A549 (cell line): Measurements from ENCODE around the gene CTDP1.

Experiments
- CBX8 ChIP-seq: fragments of 200-600 bp; sonication (generic); IDR thresholded peaks from 2 replicates; pipeline ENCODE4 v1.6.1; 2016
- CTCF ChIP-seq: fragments of >200 bp; sonication (Bioruptor Twin); formaldehyde crosslinking; IDR thresholded peaks from 3 replicates; pipeline ENCODE4 v1.5.1; 2016
- EHF ChIP-seq: fragments of 250-450 bp; sonication (Bioruptor Pico); IDR thresholded peaks from 2 replicates; pipeline ENCODE4 v1.5.0; 2020; ENCODE audit warnings: mild to moderate bottlenecking
- EP300 ChIP-seq, 2 experiments: fragments of >200 bp; sonication (Bioruptor Twin); formaldehyde crosslinking; IDR thresholded peaks; 2 replicates in 1 of 2; 3 replicates in 1 of 2; pipeline ENCODE4 v1.6.1; 2016 to 2017
- MAX ChIP-seq: IDR thresholded peaks from 2 replicates; pipeline ENCODE4 v1.6.1; 2012
- MYC ChIP-seq: IDR thresholded peaks from 2 replicates; pipeline ENCODE4 v1.6.1; 2012; ENCODE audit warnings: mild to moderate bottlenecking, inconsistent platforms, low read length, improper control_type of control experiment, borderline replicate concordance
- POLR2A ChIP-seq: IDR thresholded peaks from 2 replicates; pipeline ENCODE4 v1.6.1; 2012; ENCODE audit warnings: mild to moderate bottlenecking, low read length
- POLR2AphosphoS2 ChIP-seq: conservative IDR thresholded peaks from 2 replicates; pipeline ENCODE4 v1.6.1; 2012; ENCODE audit warnings: low read length, improper control_type of control experiment, inconsistent platforms
- RARB ChIP-seq: fragments of 250-450 bp; sonication (Bioruptor Pico); IDR thresholded peaks from 2 replicates; pipeline ENCODE4 v1.8.0; 2021; ENCODE audit warnings: mild to moderate bottlenecking, moderate library complexity

- no peak for TF ChIP-seq MAX
- no peak for TF ChIP-seq POLR2A
- no peak for TF ChIP-seq CTCF
- no peak for TF ChIP-seq RARB
- TF ChIP-seq EP300 (IDR thresholded peaks at IDR 0.05) = no peak
- no peak for TF ChIP-seq POLR2AphosphoS2
- no peak for TF ChIP-seq MYC
- TF ChIP-seq CBX8 = no peak
- TF ChIP-seq EHF (CRISPR knock-in tag) = no peak
Observed at GRCh38 chr18:79672490-79673276, 6.9 kb upstream of the CTDP1 start.
